ENCODE data around the gene CCDC120. TPM values are rescaled to one million over a fixed set of nuclear protein-coding genes. Genes with fewer than 3 reads are reported as not detected.

The CCDC120 gene, protein sequence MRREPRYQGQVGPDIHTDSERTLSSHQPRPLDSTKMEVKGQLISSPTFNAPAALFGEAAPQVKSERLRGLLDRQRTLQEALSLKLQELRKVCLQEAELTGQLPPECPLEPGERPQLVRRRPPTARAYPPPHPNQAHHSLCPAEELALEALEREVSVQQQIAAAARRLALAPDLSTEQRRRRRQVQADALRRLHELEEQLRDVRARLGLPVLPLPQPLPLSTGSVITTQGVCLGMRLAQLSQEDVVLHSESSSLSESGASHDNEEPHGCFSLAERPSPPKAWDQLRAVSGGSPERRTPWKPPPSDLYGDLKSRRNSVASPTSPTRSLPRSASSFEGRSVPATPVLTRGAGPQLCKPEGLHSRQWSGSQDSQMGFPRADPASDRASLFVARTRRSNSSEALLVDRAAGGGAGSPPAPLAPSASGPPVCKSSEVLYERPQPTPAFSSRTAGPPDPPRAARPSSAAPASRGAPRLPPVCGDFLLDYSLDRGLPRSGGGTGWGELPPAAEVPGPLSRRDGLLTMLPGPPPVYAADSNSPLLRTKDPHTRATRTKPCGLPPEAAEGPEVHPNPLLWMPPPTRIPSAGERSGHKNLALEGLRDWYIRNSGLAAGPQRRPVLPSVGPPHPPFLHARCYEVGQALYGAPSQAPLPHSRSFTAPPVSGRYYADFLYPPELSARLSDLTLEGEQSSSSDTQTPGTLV
- 5.4 TPM for polyA plus RNA-seq (2012; ENCODE audit: insufficient read length, low read depth)

DNA sequence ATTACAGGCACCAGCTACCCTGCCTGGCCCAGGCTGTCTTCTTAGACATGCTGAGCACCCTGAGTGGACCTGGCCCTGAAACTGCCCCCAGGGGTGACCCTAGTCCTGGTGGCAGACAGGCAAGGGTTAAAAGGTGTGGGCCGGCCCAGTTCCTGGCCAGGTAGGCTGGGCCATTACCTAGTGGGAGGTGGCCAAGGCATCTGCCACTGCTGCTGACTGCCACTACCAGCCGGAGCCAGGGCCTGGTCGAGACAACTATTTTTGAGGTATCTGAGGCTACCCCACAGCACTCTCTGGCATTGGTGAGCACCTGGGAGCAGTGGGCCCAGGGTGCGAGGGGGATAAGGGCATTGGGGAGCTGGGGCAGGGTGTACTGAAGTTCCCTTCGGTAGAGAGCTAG is at the start of gene CCDC120:
TSS of gene CCDC120 (plus strand) at position 206 of the 400 bp plus-strand sequence. CDS start 3,043 bp downstream, outside the sequence.
- TF ChIP-seq TAF1 (IDR thresholded peaks at IDR 0.05; ENCODE audit: borderline replicate concordance, insufficient read depth, low read length) (no peak), FOXP2 (optimal IDR thresholded peaks at IDR 0.05; ENCODE audit: borderline replicate concordance, extremely low read depth, extremely low read length, insufficient read depth) (no peak), POLR2AphosphoS5 (IDR thresholded peaks at IDR 0.05; ENCODE audit: low read depth, low read length) (no peak), SIN3A (IDR thresholded peaks at IDR 0.05; ENCODE audit: borderline replicate concordance, insufficient read depth, low read length) (no peak)
- TF ChIP-seq, protein P1, sequence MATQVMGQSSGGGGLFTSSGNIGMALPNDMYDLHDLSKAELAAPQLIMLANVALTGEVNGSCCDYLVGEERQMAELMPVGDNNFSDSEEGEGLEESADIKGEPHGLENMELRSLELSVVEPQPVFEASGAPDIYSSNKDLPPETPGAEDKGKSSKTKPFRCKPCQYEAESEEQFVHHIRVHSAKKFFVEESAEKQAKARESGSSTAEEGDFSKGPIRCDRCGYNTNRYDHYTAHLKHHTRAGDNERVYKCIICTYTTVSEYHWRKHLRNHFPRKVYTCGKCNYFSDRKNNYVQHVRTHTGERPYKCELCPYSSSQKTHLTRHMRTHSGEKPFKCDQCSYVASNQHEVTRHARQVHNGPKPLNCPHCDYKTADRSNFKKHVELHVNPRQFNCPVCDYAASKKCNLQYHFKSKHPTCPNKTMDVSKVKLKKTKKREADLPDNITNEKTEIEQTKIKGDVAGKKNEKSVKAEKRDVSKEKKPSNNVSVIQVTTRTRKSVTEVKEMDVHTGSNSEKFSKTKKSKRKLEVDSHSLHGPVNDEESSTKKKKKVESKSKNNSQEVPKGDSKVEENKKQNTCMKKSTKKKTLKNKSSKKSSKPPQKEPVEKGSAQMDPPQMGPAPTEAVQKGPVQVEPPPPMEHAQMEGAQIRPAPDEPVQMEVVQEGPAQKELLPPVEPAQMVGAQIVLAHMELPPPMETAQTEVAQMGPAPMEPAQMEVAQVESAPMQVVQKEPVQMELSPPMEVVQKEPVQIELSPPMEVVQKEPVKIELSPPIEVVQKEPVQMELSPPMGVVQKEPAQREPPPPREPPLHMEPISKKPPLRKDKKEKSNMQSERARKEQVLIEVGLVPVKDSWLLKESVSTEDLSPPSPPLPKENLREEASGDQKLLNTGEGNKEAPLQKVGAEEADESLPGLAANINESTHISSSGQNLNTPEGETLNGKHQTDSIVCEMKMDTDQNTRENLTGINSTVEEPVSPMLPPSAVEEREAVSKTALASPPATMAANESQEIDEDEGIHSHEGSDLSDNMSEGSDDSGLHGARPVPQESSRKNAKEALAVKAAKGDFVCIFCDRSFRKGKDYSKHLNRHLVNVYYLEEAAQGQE (IDR thresholded peaks at IDR 0.05; ENCODE audit: insufficient read depth in 1 of 2, low read depth in 2 of 2, low read length in 2 of 2), result no peak

DNA sequence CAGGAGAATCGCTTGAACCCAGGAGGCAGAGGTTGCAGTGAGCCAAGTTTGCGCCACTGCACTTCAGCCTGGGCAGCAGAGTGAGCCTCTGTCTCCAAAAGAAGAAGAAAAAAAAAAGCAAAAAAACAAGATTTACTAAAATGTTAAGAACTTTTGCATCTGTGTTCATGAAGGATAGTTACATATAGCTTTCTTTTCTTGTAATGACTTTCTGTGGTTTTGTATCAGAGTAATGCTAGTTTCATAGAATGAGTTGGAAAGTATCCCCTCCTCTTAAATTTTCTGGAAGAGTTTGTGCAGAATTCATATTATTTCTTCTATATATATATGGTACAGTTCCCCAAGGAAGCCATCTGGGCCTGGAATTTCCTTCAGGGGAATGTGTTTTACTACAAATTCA is 39.7 kb upstream of the CCDC120 start:
- no peak for TF ChIP-seq FOXP2 (optimal IDR thresholded peaks at IDR 0.05; ENCODE audit: borderline replicate concordance, extremely low read depth, extremely low read length, insufficient read depth)

DNA sequence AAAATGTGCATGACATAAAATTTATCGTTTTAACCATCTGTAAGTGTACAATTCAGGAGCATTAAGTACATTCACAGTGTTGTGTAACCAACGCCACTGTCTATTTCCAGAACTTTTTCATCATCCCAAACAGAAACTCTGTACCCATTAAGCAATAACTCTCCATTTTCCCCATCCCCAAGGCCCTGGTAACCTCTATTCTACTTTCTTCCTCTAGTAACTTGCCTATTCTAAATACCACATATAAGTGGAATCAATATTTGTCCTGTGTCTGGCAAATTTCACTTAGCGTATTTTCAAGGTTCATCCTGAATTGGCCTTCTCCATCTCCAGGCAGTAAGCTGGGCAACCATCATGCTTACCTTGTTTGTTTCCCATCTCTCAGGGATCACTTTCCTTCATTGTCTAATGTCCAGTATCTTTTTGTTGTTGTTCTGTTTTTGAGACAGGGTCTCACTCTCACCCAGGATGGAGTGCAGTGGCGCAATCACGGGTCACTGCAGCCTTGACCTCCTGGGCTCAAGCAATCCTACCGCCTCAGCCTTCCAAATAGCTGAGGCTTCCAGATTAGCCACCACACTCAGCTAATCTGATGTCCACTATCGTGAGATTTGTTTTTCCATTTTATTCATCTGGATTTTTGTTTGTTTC is 39.1 kb upstream of the CCDC120 start:
- TF ChIP-seq SIN3A (IDR thresholded peaks at IDR 0.05; ENCODE audit: borderline replicate concordance, insufficient read depth, low read length) (no peak), FOXP2 (optimal IDR thresholded peaks at IDR 0.05; ENCODE audit: borderline replicate concordance, extremely low read depth, extremely low read length, insufficient read depth) (no peak), TAF1 (IDR thresholded peaks at IDR 0.05; ENCODE audit: borderline replicate concordance, insufficient read depth, low read length) (no peak), POLR2AphosphoS5 (IDR thresholded peaks at IDR 0.05; ENCODE audit: low read depth, low read length) (no peak)
- TF ChIP-seq, protein P1 (IDR thresholded peaks at IDR 0.05; ENCODE audit: insufficient read depth in 1 of 2, low read depth in 2 of 2, low read length in 2 of 2), result no peak

DNA sequence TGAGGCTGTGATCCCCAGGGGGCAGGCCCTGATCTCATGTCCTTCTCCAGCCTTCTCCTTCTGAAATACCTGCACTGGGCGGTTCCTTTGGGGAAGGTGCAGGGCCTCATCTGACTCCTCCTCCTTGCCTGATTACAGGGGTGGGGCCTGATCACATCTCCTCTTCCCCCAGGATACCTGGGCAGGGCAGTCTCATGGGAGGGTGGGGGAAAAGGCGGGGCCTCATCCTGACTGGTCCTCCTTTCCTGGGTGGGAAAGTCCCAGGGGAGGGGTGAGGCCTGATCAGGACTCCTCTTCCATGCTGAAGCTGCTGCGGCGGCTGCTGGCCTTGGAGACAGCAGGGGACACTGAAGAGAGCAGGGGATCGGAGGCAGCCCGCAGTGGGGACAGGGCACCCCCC is 28.9 kb upstream of the CCDC120 start:
- TF ChIP-seq SIN3A (IDR thresholded peaks at IDR 0.05; ENCODE audit: borderline replicate concordance, insufficient read depth, low read length) (no peak), POLR2AphosphoS5 (IDR thresholded peaks at IDR 0.05; ENCODE audit: low read depth, low read length) (no peak), FOXP2 (optimal IDR thresholded peaks at IDR 0.05; ENCODE audit: borderline replicate concordance, extremely low read depth, extremely low read length, insufficient read depth) (no peak), TAF1 (IDR thresholded peaks at IDR 0.05; ENCODE audit: borderline replicate concordance, insufficient read depth, low read length) (no peak)
- TF ChIP-seq, protein P1 (IDR thresholded peaks at IDR 0.05; ENCODE audit: insufficient read depth in 1 of 2, low read depth in 2 of 2, low read length in 2 of 2), result no peak

DNA sequence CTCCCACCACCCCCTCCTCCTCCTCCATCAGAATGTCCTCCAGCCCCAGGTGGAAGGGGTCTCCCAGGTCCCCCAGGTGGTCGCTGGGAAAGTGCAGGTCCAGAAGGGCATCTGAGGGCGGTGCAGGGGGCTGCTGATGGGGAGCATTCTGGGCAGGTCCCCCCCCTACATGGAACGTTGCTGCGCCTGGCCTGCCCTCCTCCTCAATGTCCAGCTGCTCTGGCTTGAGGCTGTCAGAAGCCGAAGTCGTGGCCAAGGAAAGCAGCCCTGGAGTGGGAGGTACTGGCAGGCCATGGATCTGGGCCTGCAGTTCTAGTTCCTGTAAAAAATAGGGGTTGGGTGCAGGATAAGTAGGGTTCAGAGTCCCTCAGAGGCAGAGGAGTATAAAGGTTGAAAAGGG is 28.5 kb upstream of the CCDC120 start:
- TF ChIP-seq TAF1 (IDR thresholded peaks at IDR 0.05; ENCODE audit: borderline replicate concordance, insufficient read depth, low read length) (no peak), POLR2AphosphoS5 (IDR thresholded peaks at IDR 0.05; ENCODE audit: low read depth, low read length) (no peak)
